Measurements from ENCODE around the gene APOA4. TPM values are rescaled to one million over a fixed set of nuclear protein-coding genes. Genes with fewer than 3 reads are reported as not detected.
A peak's percentile ranks its signal among the peaks of the same experiment; 100 is the strongest.

Gene APOA4
- total and polyA plus RNA-seq, 2 of the 13 experiments (the other 11 are each of a cell fraction or from before 2014, with no cell fraction given) = 3.8 to 7.2 TPM

DNA sequence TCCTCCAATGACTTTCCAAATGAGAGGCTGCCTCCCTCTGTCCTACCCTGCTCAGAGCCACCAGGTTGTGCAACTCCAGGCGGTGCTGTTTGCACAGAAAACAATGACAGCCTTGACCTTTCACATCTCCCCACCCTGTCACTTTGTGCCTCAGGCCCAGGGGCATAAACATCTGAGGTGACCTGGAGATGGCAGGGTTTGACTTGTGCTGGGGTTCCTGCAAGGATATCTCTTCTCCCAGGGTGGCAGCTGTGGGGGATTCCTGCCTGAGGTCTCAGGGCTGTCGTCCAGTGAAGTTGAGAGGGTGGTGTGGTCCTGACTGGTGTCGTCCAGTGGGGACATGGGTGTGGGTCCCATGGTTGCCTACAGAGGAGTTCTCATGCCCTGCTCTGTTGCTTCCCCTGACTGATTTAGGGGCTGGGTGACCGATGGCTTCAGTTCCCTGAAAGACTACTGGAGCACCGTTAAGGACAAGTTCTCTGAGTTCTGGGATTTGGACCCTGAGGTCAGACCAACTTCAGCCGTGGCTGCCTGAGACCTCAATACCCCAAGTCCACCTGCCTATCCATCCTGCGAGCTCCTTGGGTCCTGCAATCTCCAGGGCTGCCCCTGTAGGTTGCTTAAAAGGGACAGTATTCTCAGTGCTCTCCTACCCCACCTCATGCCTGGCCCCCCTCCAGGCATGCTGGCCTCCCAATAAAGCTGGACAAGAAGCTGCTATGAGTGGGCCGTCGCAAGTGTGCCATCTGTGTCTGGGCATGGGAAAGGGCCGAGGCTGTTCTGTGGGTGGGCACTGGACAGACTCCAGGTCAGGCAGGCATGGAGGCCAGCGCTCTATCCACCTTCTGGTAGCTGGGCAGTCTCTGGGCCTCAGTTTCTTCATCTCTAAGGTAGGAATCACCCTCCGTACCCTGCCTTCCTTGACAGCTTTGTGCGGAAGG lies 9.5 kb upstream of the APOA4 start (continued):
- TF ChIP-seq, protein P1, sequence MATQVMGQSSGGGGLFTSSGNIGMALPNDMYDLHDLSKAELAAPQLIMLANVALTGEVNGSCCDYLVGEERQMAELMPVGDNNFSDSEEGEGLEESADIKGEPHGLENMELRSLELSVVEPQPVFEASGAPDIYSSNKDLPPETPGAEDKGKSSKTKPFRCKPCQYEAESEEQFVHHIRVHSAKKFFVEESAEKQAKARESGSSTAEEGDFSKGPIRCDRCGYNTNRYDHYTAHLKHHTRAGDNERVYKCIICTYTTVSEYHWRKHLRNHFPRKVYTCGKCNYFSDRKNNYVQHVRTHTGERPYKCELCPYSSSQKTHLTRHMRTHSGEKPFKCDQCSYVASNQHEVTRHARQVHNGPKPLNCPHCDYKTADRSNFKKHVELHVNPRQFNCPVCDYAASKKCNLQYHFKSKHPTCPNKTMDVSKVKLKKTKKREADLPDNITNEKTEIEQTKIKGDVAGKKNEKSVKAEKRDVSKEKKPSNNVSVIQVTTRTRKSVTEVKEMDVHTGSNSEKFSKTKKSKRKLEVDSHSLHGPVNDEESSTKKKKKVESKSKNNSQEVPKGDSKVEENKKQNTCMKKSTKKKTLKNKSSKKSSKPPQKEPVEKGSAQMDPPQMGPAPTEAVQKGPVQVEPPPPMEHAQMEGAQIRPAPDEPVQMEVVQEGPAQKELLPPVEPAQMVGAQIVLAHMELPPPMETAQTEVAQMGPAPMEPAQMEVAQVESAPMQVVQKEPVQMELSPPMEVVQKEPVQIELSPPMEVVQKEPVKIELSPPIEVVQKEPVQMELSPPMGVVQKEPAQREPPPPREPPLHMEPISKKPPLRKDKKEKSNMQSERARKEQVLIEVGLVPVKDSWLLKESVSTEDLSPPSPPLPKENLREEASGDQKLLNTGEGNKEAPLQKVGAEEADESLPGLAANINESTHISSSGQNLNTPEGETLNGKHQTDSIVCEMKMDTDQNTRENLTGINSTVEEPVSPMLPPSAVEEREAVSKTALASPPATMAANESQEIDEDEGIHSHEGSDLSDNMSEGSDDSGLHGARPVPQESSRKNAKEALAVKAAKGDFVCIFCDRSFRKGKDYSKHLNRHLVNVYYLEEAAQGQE (IDR thresholded peaks at IDR 0.05; ENCODE audit: borderline replicate concordance in 1 of 2, low read depth in 1 of 2, low read length in 2 of 2) = peak in 1 of 2 experiments; percentile 67; a peak in 2 of 4 replicates
- peak; percentile 60; the same call in 1 of the 2 replicates for TF ChIP-seq HIVEP1 (CRISPR knock-in tag; IDR thresholded peaks at IDR 0.05)
- peak; percentile 59 for TF ChIP-seq POLR2G (IDR thresholded peaks at IDR 0.05; ENCODE audit: low read depth, low read length)
- TF ChIP-seq TCF12 (IDR thresholded peaks at IDR 0.05) = no peak
- TF ChIP-seq TCF12 (CRISPR knock-in tag; IDR thresholded peaks at IDR 0.05) = peak; percentile 95
- TF ChIP-seq ZNF12 (CRISPR knock-in tag; IDR thresholded peaks at IDR 0.05) = peak; percentile 81
- no peak for TF ChIP-seq NONO (IDR thresholded peaks at IDR 0.05)
- peak; percentile 99 for TF ChIP-seq NONO (CRISPR knock-in tag; conservative IDR thresholded peaks at IDR 0.05)
- TF ChIP-seq SIX1 (CRISPR knock-in tag; IDR thresholded peaks at IDR 0.05; ENCODE audit: borderline replicate concordance) = peak; percentile 81
- TF ChIP-seq, protein P2, sequence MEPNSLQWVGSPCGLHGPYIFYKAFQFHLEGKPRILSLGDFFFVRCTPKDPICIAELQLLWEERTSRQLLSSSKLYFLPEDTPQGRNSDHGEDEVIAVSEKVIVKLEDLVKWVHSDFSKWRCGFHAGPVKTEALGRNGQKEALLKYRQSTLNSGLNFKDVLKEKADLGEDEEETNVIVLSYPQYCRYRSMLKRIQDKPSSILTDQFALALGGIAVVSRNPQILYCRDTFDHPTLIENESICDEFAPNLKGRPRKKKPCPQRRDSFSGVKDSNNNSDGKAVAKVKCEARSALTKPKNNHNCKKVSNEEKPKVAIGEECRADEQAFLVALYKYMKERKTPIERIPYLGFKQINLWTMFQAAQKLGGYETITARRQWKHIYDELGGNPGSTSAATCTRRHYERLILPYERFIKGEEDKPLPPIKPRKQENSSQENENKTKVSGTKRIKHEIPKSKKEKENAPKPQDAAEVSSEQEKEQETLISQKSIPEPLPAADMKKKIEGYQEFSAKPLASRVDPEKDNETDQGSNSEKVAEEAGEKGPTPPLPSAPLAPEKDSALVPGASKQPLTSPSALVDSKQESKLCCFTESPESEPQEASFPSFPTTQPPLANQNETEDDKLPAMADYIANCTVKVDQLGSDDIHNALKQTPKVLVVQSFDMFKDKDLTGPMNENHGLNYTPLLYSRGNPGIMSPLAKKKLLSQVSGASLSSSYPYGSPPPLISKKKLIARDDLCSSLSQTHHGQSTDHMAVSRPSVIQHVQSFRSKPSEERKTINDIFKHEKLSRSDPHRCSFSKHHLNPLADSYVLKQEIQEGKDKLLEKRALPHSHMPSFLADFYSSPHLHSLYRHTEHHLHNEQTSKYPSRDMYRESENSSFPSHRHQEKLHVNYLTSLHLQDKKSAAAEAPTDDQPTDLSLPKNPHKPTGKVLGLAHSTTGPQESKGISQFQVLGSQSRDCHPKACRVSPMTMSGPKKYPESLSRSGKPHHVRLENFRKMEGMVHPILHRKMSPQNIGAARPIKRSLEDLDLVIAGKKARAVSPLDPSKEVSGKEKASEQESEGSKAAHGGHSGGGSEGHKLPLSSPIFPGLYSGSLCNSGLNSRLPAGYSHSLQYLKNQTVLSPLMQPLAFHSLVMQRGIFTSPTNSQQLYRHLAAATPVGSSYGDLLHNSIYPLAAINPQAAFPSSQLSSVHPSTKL (CRISPR knock-in tag; IDR thresholded peaks at IDR 0.05) = peak; percentile 98
- peak; percentile 70; the same call in 1 of the 2 replicates for TF ChIP-seq ZSCAN31 (CRISPR knock-in tag; IDR thresholded peaks at IDR 0.05; ENCODE audit: low read depth)
- TF ChIP-seq, protein P3, sequence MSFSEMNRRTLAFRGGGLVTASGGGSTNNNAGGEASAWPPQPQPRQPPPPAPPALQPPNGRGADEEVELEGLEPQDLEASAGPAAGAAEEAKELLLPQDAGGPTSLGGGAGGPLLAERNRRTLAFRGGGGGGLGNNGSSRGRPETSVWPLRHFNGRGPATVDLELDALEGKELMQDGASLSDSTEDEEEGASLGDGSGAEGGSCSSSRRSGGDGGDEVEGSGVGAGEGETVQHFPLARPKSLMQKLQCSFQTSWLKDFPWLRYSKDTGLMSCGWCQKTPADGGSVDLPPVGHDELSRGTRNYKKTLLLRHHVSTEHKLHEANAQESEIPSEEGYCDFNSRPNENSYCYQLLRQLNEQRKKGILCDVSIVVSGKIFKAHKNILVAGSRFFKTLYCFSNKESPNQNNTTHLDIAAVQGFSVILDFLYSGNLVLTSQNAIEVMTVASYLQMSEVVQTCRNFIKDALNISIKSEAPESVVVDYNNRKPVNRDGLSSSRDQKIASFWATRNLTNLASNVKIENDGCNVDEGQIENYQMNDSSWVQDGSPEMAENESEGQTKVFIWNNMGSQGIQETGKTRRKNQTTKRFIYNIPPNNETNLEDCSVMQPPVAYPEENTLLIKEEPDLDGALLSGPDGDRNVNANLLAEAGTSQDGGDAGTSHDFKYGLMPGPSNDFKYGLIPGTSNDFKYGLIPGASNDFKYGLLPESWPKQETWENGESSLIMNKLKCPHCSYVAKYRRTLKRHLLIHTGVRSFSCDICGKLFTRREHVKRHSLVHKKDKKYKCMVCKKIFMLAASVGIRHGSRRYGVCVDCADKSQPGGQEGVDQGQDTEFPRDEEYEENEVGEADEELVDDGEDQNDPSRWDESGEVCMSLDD (CRISPR knock-in tag; IDR thresholded peaks at IDR 0.05; ENCODE audit: borderline replicate concordance) = peak; percentile 82; the same call in 1 of the 2 replicates
- peak; percentile 76 for TF ChIP-seq SKI (IDR thresholded peaks at IDR 0.05; ENCODE audit: partially characterized antibody)
- no peak for TF ChIP-seq ZNF317 (CRISPR knock-in tag; IDR thresholded peaks at IDR 0.05)
- TF ChIP-seq, protein P4, sequence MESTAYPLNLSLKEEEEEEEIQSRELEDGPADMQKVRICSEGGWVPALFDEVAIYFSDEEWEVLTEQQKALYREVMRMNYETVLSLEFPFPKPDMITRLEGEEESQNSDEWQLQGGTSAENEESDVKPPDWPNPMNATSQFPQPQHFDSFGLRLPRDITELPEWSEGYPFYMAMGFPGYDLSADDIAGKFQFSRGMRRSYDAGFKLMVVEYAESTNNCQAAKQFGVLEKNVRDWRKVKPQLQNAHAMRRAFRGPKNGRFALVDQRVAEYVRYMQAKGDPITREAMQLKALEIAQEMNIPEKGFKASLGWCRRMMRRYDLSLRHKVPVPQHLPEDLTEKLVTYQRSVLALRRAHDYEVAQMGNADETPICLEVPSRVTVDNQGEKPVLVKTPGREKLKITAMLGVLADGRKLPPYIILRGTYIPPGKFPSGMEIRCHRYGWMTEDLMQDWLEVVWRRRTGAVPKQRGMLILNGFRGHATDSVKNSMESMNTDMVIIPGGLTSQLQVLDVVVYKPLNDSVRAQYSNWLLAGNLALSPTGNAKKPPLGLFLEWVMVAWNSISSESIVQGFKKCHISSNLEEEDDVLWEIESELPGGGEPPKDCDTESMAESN (CRISPR knock-in tag; conservative IDR thresholded peaks at IDR 0.05) = peak; percentile 83
- no peak for TF ChIP-seq NFE2L1 (CRISPR knock-in tag; IDR thresholded peaks at IDR 0.05; ENCODE audit: borderline replicate concordance)

Data from HepG2 (cell line).